GM19372 (cell line): ENCODE measurements around the gene RNU7-1.
"Not testable (repeated sequence)": the region's sequence is repeated elsewhere in the genome, so short reads cannot be mapped to it uniquely, and the experiment has no call there.

Experiments
- ATAC-seq: cut with Tn5 transposase; IDR thresholded peaks from one replicate; pipeline ENCODE4 v1.9.1; 2021; ENCODE audit warnings: mild to moderate bottlenecking, low read depth, moderate library complexity; ENCODE audit not compliant: unreplicated experiment

The RNU7-1 gene

DNA sequence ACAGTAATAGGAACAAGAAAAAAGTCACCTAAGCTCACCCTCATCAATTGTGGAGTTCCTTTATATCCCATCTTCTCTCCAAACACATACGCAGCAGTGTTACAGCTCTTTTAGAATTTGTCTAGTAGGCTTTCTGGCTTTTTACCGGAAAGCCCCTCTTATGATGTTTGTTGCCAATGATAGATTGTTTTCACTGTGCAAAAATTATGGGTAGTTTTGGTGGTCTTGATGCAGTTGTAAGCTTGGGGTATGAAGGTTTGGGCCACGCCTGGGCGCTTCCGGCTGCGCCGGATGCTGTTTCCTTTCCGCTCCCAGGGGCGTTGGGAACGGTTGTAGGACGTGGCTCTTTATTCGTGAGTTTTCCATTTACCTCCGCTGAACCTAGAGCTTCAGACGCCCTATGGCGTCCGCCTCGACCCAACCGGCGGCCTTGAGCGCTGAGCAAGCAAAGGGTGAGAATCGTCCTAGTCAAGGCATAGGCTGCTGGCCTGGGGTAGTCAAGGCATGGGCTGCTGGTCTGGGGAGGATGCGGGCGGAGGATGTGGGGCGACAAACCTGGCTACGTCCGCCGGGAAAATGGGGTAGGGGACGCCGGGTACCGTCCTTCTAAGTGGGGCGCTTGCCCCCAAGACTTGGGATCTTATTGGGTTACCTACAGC lies at the start of gene RNU7-1, which contains the start of gene C12orf57:
Gene RNU7-1 (plus strand): TSS at position 95 of the 659 bp plus-strand sequence.
Gene C12orf57 (plus strand): TSS at position 301 of the 659 bp plus-strand sequence. CDS start 100 bp downstream, at position 401.
- ATAC-seq, result peak; percentile 48

DNA sequence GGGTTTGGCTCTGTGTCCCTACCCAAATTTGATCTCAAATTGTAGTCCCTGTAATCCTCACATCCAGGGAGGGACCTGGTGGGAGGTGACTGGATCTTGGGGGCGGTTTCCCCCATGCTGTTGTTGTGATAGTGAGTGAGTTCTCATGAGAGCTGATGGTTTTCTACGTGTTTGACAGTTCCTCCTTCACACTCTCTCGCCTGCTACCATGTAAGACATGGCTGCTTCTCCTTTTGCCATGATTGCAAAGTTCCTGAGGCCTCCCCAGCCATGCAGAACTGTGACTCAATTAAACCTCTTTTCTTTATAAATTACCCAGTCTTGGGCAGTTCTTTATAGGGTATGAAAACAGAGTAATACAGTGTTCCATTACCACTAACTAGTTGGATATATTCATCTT lies 49.3 kb upstream of the RNU7-1 start:
- no peak for ATAC-seq

DNA sequence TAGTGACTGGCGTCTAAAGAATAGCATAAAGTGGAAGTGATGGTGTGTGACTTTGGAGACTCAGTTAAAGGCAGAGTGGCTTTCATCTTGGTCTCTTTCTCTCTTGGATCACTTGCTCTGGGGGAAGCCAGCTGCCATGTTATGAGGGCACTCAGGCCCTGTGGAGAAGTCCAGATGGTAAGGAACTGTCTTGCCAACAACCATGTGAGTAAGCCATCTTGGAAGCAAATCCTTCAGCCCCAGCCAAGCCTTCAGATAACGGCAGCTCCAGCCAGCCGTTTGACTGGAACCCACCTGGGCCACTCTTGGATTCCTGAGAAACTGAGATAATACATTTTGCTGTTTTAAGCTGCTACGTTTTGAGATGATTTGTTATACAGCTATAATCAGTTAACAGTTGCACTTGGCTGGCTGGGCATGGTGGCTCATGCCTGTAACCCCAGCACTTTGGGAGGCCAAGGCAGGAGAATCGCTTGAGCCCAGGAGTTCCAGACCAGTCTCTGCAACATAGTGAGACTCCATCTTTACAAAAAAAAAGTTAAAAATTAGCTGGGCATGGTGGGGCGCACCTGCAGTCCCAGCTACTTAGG lies 46.7 kb upstream of the RNU7-1 start:
- no peak for ATAC-seq

DNA sequence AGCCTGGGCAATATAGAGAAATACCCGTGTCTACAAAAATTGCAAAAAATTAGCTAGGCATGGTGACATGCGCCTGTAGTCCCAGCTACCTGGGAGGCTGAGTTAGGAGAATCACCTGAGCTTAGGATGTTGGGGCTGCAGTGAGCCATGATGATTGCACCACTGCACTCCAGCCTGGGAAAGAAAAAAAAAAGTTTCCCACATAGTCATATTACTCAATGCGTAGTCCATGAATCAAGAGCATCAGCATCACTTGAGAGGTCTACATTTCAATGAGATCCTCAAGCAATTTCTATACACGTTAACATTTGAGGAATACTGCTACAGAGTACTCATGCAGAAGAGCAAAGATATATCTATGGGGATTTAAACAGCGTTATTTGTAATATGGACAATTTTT lies 44.2 kb upstream of the RNU7-1 start:
- no peak for ATAC-seq

DNA sequence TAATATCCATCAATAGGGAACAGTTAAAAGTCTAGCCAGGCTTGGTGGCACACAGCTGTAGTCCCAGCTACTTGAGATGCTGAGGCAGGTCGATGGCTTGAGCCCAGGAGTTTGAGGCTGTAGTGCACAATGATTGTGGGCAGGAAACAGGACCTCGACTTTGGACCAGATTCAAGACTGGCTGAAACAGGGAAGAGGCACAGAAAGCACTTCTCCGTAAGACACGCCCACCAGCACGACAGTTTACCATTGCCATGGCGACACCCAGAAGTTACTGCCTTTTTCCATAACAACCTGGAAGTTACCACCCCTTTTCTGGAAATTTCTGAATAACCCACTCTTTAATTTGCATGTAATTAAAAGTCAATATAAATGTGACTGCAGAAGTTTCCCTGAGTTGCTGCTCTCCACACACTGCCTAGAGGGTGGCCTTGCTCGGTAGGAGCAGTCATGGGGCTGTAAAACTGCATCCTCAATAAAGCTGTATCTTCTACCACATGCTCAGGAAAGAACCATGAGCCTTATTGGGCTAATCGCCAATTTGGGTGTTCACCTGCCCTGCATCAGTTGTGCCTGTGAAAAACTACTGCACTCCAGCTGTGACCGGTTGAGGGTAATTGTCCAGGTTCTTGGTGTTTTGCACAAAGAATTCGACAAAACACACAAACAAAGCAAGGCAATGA lies 43.6 kb upstream of the RNU7-1 start:
- no peak for ATAC-seq

DNA sequence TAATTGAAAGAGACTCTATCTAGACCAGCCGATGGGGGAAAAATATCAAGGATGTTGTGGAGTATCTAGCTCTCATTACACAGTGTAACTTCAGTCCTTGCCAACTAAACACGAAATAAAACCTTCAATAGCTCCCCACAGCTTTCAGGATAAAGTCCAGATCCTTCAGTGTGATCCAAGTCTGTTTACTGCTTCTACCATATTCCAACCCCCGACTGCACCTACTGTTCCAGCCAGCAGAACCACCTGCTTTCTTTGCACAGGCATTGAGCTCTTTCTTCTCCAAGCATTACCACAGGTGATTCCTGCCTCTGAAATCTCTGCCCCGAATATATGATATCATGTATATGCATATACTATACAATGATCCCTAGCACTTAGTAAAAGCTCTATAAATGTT lies 41.2 kb upstream of the RNU7-1 start:
- no peak for ATAC-seq

DNA sequence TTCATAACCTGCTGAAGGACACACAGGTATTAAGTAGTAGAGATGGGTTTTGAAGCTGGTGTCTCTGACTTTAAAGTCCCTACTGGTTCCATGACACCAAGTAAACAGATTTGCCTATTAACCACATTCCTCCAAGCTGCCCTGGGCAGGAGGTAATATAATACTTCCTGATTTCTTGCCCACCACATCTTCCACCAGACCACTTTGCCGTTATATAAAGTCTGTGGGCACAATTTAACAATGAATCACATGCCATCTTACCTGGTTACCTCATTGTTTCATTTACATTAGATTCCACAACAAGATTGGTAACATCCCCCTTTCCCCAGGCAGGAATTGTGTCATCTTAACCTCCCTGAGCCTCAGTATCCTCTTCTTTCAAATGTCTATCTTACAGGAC lies 39.9 kb upstream of the RNU7-1 start:
- no peak for ATAC-seq

DNA sequence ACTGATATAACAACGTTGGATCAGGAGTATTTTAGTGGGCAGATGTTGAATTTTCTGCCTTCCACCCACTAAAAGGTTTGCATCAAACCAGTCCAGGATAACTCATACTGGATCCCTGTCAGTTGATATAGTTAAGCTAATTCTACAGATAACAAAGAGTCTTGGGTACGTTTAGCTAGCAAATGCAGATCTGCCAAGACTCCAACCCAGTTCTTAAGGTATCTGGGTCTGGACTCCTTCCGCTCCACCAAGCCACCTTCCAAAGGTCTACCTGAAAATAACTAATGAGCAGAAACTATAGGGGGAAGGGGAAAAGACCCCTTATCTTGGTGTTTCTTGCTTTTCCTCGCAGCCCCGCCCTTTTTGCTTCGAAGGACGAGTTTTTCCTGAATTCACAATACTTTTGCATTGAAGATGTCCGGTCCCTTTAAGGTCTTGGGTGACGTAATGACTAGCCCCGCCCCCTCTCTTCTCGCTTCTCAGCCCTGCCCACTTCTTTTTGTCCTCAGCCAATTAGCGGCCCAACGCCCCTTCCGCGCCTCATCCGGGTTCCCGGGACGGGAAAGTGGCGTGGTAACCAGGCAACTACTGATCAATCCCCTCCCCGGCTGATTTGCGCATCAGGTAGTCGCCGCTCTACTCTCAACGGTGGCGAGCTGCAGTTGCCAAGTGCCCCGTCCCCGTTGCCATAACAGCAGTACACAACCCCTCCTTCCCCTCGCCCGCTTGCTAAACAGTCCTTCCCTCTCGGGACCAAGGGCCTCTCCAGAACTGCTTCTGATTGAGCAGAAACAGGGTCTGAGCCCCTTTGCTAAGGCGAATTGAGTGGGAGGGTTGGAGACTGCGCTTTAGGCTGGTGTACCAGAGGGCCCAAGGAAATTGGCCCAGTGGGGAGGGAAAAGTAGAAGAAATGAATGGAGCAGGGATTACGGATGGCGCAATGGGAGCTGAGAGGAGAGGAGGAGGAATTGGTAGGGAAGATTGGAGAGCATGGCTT lies 39.0 kb upstream of the RNU7-1 start, which contains the start of gene LRRC23:
Gene LRRC23 (plus strand): TSS at position 543 of the 997 bp plus-strand sequence. CDS start 812 bp downstream, outside the sequence.
- peak; percentile 89 for ATAC-seq

DNA sequence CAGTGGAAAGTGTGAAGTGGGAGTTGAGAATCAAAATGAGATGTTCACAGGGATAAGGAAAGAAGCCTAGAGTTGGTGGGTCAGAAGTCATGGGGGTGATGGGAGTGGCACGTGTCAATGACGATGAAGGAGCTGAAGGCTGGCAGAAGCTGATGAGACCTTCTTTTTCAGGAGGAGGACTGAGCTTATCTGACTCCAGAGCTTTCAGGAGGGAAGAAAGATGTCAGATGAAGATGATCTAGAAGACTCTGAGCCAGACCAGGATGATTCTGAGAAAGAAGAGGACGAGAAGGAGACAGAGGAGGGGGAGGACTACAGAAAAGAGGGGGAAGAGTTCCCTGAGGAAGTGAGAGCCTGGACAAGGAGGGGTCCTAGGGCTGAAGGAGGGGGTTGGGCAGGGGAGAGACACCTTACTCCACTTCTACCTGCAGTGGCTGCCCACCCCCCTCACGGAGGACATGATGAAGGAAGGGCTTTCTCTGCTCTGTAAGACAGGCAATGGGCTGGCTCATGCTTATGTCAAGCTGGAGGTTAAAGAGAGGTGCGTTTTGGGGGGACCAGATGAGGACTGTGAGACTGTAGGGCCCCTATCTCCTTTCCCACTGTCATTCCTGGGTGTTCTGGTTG lies 38.1 kb upstream of the RNU7-1 start:
- no peak for ATAC-seq

DNA sequence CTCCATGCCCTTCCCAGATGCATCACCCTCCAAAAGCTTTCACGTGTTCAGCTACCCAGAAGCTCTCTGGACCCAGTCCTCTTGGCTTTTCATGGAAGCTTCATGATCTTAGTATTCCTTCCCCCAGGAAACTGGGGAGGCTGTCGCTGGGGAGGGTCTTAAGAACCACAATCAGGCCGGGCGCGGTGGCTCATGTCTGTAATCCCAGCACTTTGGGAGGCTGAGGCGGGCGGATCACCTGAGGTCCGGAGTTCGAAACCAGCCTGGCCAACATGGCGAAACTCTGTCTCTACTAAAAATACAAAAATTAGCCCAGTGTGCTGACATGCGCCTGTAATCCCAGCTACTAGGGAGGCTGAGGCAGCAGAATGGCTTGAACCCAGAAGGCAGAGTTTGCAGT lies 35.5 kb upstream of the RNU7-1 start:
- ATAC-seq, result not testable (repeated sequence)

DNA sequence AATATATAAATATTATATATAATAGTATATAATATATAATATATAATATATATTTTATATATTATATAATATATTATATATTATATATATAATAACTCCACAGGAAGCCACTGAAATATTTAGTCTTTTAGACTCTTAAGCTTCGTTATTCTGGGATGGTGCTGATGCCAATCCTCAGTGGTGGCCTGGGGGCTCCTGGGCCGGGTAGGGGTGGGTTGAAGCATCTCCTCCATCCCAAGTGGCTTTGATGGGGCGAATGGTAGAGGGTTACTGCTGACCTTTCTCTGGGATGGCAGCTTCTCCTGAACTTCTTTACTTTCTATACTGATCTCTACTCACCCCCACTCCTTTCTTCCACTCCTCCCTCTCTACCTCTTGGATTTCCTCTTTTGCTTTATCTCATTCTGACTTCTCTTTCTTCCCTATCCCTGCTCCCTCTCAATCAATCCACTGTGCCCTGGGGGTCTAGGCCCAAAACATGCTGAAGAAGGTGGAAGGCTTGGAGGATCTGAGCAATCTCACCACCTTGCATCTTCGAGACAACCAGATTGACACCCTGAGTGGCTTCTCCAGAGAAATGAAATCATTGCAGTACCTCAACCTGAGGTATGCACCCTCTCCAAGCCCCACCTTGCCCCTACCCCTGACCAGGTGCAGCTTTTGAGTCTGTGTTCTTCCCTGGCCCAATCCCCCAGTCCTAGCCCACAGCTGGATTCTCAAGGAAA lies 34.0 kb upstream of the RNU7-1 start:
- ATAC-seq, result no peak

DNA sequence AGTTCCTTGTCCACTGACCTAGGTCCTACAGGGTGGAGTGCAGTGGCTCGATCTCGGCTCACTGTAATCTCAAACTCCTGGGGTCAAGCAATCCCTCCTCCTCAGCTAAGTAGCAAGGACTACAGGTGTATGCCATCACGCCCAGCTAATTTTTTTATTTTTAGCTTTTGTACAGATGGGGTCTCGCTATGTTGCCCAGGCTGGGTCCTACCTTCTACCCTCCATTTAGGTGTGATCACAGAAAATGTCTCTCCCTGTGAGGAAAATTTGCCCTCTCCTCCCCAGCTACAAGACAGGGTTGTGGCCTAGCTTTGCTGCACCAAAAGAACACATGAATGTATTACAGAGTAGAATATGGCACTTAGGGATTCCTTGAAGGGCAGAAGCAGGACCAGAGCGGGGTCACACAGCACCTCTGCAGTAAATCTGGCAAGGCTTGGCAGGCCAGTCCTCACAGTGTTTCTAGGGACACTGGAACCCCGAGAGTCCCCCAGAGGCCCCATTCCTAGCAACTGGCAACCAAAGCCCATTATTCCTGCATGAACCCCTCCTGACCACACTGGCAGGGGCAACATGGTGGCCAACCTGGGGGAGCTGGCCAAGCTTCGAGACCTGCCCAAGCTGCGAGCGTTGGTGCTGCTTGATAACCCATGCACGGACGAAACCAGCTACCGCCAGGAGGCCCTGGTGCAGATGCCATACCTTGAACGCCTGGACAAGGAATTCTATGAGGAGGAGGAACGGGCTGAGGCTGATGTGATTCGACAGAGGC lies 31.3 kb upstream of the RNU7-1 start:
- ATAC-seq, result no peak

DNA sequence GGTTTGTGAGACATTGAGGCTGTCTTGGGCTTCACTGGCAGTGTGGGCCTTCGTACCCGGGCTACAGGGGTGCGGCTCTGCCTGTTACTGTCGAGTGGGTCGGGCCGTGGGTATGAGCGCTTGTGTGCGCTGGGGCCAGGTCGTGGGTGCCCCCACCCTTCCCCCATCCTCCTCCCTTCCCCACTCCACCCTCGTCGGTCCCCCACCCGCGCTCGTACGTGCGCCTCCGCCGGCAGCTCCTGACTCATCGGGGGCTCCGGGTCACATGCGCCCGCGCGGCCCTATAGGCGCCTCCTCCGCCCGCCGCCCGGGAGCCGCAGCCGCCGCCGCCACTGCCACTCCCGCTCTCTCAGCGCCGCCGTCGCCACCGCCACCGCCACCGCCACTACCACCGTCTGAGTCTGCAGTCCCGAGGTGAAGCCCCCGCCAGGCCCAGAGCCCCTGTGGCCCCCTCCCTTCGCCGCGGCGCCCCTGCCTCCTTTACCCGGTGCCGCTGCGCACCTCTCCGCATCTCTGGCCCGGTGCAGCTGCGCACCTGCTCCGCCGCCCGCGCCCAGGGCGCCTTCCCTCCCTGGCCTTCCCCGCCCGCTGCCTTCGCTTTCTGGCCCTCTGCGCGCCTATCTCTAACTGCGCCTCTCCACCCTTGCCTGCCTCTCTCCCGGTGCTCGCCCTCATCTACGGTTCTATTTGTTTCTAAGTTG lies 29.2 kb upstream of the RNU7-1 start, which contains the start of gene ENO2:
Gene ENO2 (plus strand): TSS at position 335 of the 701 bp plus-strand sequence. CDS start 1,253 bp downstream, outside the sequence.
- ATAC-seq, result peak; percentile 58

DNA sequence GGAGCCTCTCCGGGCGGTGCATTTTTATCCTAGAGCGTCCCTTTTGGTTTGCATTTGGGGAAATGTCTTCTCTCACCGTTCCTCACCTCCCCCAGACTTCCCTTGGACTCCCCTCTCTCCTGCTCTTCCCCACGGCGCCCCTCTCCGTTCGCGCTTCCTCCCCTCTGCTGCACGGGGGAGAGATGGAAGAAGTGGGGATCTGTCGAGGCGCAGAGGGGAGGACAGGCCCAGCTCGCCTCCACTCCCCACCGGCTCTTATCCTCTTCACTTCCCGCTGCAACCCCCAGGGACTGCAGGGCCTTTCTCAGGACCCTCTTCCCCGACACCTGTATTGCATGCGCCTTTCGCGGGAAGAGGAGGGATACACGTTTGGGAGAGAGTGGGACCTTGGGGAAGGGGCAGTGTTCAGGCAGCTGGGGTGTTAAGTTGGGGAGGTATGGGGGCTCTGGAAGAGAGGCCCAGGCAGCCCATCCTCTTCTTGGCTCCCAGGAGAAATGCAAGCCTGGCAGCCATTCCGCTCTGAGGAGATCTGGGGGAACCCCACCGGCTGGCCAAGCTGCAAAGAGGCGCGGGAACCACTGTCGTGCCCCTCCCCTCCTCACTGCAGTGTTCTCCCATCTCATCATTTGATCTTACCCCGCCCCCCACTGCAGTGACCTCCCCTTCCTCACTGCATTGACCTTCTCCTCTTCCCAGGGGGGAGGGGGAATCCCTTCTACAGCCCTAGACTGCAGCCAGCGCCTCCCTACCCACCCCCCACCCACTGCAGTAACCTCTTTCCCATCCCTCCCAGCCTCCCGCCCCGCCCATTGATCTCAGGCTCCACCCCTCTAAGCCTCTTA lies 28.4 kb upstream of the RNU7-1 start:
- ATAC-seq, result no peak

DNA sequence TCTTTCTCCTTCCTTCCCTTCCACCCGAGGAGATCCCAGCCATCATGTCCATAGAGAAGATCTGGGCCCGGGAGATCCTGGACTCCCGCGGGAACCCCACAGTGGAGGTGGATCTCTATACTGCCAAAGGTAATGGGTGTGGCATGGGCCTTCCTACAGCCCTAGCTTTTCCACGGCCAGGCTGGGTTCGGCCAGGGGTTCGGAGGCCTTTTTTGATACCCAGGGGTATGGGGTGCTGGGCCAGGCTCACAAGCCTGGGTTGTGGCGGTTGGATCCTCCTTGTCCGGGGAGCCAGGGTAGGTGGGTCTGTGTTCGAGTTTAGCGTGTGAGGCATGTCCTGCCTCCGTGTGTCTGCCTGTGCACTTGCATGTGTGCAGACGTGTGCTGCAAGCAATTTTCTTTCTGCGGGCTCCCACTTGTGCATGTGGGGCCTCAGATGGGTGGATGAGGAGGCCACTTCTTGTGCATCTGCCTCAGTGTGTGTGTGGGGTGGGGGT lies 27.8 kb upstream of the RNU7-1 start:
- no peak for ATAC-seq

DNA sequence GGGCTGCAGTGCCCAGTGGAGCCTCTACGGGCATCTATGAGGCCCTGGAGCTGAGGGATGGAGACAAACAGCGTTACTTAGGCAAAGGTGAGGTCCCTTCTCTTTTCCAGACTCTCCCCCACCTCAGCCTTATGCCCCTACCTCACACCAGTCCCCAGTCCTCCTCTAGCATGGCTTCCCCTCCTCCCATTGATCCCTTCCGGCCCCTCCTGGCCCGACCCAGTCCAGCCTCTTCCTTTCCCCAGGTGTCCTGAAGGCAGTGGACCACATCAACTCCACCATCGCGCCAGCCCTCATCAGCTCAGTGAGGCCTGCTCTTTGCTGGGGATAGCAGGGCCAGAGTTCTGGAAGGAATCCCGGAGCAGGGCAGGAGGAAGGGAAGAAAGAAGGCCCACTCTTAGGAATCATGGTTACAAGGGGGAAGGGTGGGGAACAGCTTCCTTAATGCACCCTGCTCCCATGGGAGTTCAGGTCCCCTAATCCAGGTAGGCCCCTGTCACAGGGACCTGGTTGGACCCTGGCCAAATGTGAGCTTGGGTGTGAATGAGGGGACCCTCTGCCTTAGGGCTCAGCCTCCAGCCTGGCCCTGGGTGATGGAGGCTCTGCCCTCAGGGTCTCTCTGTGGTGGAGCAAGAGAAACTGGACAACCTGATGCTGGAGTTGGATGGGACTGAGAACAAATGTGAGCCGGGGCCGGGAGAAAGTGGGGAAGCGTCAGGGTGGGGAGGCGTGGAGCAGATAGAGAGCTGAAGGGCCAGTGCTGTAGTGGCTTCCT lies 27.0 kb upstream of the RNU7-1 start:
- ATAC-seq, result no peak
